SK-N-SH treated with all-trans-retinoic acid at 6 μM for 48 hours (cell line): ENCODE measurements around the gene LY9.

ENCODE experiments used
- CSDC2 ChIP-seq: fragments of 250-450 bp; sonication (Bioruptor Pico); IDR thresholded peaks from 2 replicates; pipeline ENCODE4 v1.5.0; 2020; ENCODE audit warnings: mild to moderate bottlenecking, moderate library complexity
- ZFP30 ChIP-seq: fragments of 450-650 bp; formaldehyde crosslinking; IDR thresholded peaks from 2 replicates; pipeline ENCODE4 v1.5.0; 2022; ENCODE audit warnings: mild to moderate bottlenecking, moderate library complexity
- ZNF565 ChIP-seq: fragments of 450-650 bp; formaldehyde crosslinking; conservative IDR thresholded peaks from 2 replicates; pipeline ENCODE4 v1.5.0; 2020; ENCODE audit warnings: low read depth, mild to moderate bottlenecking, moderate library complexity

GRCh38 chr1:160807738-160808137 is 11.8 kb downstream of the LY9 start:
- TF ChIP-seq ZFP30 (CRISPR knock-in tag) (no peak), ZNF565 (CRISPR knock-in tag) (no peak), CSDC2 (CRISPR knock-in tag) (no peak)
